Ishikawa (cell line): ENCODE measurements around the gene TLDC2.

Source experiments
- CEBPB ChIP-seq: IDR thresholded peaks from 2 replicates; pipeline ENCODE4 v1.6.1; 2012
- CREB1 ChIP-seq: IDR thresholded peaks from 2 replicates; pipeline ENCODE4 v1.6.1; 2012; ENCODE audit warnings: low read depth
- EGR1 ChIP-seq: IDR thresholded peaks from 2 replicates; pipeline ENCODE4 v1.6.1; 2012
- EP300 ChIP-seq: IDR thresholded peaks from 2 replicates; pipeline ENCODE4 v1.6.1; 2012; ENCODE audit warnings: borderline replicate concordance
- FOXM1 ChIP-seq: IDR thresholded peaks from 2 replicates; pipeline ENCODE4 v1.6.1; 2012; ENCODE audit warnings: low read depth, borderline replicate concordance
- MAX ChIP-seq: IDR thresholded peaks from 2 replicates; pipeline ENCODE4 v1.6.1; 2012
- NFIC ChIP-seq: IDR thresholded peaks from 2 replicates; pipeline ENCODE4 v1.6.1; 2012
- RAD21 ChIP-seq: IDR thresholded peaks from 2 replicates; pipeline ENCODE4 v1.6.1; 2012; ENCODE audit warnings: low read depth
- REST ChIP-seq: IDR thresholded peaks from 2 replicates; pipeline ENCODE4 v1.6.1; 2012; ENCODE audit warnings: low read depth, mild to moderate bottlenecking
- TAF1 ChIP-seq: IDR thresholded peaks from 2 replicates; pipeline ENCODE4 v1.6.1; 2012; ENCODE audit warnings: low read depth, mild to moderate bottlenecking
- TCF12 ChIP-seq: IDR thresholded peaks from 2 replicates; pipeline ENCODE4 v1.6.1; 2012; ENCODE audit warnings: low read depth
- TEAD4 ChIP-seq: IDR thresholded peaks from 2 replicates; pipeline ENCODE4 v1.6.1; 2012
- USF1 ChIP-seq: IDR thresholded peaks from 2 replicates; pipeline ENCODE4 v1.6.1; 2012
- ZBTB7A ChIP-seq: IDR thresholded peaks from 2 replicates; pipeline ENCODE4 v1.6.1; 2012; ENCODE audit warnings: low read depth

TLDC2 gene

DNA sequence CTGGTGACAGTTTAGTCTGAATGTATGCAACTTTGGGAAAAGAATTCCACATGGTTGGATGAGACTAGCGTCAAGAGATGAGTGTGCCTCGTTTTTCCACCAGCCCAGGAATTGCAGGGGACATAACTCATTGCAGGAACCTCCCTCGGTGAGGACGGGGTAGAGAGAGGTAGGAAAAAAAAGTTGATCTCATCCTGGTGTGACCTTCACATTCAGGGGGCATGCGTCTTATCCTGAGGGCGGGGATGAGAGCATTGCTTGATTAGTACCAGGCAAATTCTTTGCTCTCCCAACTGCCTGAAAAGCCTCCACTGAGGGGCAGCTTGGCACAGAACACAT is 11.8 kb downstream of the TLDC2 start:
- TF ChIP-seq ZBTB7A (no peak), TCF12 (no peak), RAD21 (no peak), REST (no peak), TAF1 (no peak), USF1 (no peak), CREB1 (no peak)

GRCh38 chr20:36888880-36889516 is 13.1 kb downstream of the TLDC2 start:
- no peak for TF ChIP-seq TCF12
- TF ChIP-seq TEAD4: no peak
- TF ChIP-seq MAX: no peak
- no peak for TF ChIP-seq ZBTB7A
- no peak for TF ChIP-seq NFIC
- no peak for TF ChIP-seq CREB1

- TF ChIP-seq EGR1: no peak
- TF ChIP-seq USF1: no peak
- no peak for TF ChIP-seq CEBPB
- TF ChIP-seq TCF12: no peak
- no peak for TF ChIP-seq TEAD4
- no peak for TF ChIP-seq MAX
- no peak for TF ChIP-seq TAF1
- no peak for TF ChIP-seq NFIC
- TF ChIP-seq REST: no peak
These were observed 14.6 kb downstream of the TLDC2 start for GRCh38 chr20:36890586-36890985.

DNA sequence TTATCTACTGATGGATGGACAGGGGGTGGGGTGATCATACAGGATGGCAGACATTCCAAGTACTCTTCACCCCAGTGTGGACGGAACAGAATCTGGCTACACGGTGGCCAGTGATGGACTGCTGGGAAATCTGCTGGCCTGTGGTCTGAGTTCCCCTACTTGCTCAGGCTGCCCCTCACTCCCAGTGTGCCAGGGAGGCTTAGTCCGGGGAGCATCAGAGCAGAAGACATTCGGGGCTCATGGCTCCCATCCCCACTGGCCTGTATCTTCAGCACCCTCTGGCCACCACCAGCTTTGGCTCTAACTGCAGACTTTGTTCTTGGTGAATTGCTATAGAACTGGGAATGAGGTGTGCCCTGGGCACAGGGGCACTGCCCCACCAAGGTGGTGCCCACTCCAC is 15.3 kb downstream of the TLDC2 start:
- TF ChIP-seq MAX (no peak), TAF1 (no peak), TCF12 (no peak), EP300 (no peak), USF1 (no peak), CEBPB (no peak), ZBTB7A (no peak), EGR1 (no peak), CREB1 (no peak), REST (no peak), NFIC (no peak), TEAD4 (no peak), FOXM1 (no peak)
